Testis (tissue), 2 donors: ENCODE measurements around the gene HOXD12.

ENCODE experiments used
- POLR2A ChIP-seq: fragments of 450-650 bp; IDR thresholded peaks from one replicate; pipeline ENCODE4 v1.6.1; 2017; ENCODE audit warnings: antibody characterized with exemption, mild to moderate bottlenecking, moderate library complexity
- TF ChIP-seq, protein P1 (sequence below), 3 experiments: fragments of 450-650 bp in 2 of 3; fragments of 200-600 bp in 1 of 3; sonication (generic) in 1 of 3; IDR thresholded peaks; one replicate each; pipeline ENCODE4 v1.5.1; 2016 to 2019; ENCODE audit warnings: antibody characterized with exemption in 3 of 3, mild to moderate bottlenecking in 2 of 3, moderate library complexity in 1 of 3

DNA sequence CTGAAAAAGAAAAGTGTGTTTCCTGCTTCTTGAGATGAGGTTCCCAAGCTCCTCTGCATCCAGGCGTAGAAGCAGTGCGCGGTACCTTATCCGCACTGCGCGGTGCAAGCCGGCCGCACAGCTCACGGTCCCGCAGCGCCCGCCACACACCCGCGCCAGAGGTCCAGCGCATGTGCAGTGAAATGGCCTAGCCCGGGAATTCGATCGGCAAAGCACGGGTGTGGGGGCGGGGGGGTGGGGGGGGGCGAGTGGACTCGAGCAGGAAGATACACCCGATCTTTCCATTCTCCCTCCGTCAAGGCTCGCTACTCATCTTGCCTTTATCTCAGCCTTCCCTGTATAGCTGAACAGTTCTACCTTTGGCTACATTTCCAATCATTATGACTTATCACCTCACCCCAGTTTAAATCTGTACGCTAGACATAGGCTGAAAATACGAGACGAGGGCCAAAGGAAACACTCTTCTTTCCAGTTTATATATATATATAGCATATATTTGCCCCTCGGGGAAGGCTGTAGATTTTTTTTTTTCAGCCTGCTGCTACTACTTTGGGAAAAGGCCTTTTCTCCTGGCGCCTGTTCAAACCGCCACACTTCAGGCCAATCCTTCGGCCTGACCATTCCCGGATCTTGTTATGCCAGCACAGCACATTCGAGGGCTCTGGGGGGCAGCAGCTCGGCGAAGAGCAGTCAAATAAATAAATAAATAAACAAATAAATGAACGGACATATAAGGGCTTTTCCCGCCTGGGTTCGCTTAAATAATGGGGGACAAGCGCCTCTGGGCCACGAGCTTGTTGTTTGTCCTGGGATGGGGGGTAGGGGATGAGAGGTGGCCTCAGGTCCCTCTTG, 40.3 kb downstream of the HOXD12 start:
- TF ChIP-seq, protein P1, sequence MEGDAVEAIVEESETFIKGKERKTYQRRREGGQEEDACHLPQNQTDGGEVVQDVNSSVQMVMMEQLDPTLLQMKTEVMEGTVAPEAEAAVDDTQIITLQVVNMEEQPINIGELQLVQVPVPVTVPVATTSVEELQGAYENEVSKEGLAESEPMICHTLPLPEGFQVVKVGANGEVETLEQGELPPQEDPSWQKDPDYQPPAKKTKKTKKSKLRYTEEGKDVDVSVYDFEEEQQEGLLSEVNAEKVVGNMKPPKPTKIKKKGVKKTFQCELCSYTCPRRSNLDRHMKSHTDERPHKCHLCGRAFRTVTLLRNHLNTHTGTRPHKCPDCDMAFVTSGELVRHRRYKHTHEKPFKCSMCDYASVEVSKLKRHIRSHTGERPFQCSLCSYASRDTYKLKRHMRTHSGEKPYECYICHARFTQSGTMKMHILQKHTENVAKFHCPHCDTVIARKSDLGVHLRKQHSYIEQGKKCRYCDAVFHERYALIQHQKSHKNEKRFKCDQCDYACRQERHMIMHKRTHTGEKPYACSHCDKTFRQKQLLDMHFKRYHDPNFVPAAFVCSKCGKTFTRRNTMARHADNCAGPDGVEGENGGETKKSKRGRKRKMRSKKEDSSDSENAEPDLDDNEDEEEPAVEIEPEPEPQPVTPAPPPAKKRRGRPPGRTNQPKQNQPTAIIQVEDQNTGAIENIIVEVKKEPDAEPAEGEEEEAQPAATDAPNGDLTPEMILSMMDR (IDR thresholded peaks at IDR 0.05) = no peak
- no peak for TF ChIP-seq POLR2A
